Measurements from ENCODE around the gene NANP. TPM values are rescaled to one million over a fixed set of nuclear protein-coding genes. Genes with fewer than 3 reads are reported as not detected.

Gene NANP
- total RNA-seq, 1 experiment from 2014 or later: 7.3 TPM

DNA sequence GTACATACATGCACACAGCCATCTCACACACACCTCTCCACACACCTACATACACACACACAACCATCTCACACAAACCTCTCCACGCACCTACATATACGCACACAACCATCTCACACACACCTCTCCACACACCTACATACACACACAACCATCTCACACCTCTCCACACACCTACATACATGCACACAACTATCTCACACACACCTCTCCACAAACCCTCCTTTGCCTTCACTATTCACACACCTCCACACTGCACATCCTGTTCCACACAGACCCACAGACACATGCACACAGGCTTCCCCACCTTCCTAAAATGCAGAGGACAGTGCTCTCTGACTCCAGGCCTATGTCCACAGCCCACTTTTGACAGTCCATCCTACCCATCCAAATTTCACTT is 22.2 kb downstream of the NANP start:
- Histone ChIP-seq H3K27me3 (ENCODE audit: control insufficient read depth, insufficient read depth, low read length) (no peaks in the 10 kb centered on the region), H3K4me1 (ENCODE audit: control insufficient read depth, insufficient read depth, low read length) (no peaks in the 10 kb centered on the region), H3K9me3 (ENCODE audit: control insufficient read depth, insufficient read depth, low read depth, low read length) (no peaks in the 10 kb centered on the region), H3K36me3 (ENCODE audit: control insufficient read depth, insufficient read depth, low read length) (no peaks in the 10 kb centered on the region), H3K27ac (ENCODE audit: low read length) (no peak overlapping the region), H3K4me3 (ENCODE audit: low read depth in 2 of 2, low read length in 2 of 2) (no peak overlapping the region)
- intact Hi-C loops (cut with micrococcal nuclease; ENCODE audit: unreplicated experiment): no loop called here
- in situ Hi-C loops (cut with HindIII; ENCODE audit: low pct_unique_long_range_greater_than_20kb, low sequenced_read_pairs): no loop called here
- ChIA-PET CTCF (no interaction called here), POLR2A (no interaction called here)
- no TSS peak for BruUV-seq (replicated peaks)
- ATAC-seq (no peak), DNase-seq (ENCODE audit: low read depth, low spot score) (no peak)
- TF ChIP-seq, protein P1, sequence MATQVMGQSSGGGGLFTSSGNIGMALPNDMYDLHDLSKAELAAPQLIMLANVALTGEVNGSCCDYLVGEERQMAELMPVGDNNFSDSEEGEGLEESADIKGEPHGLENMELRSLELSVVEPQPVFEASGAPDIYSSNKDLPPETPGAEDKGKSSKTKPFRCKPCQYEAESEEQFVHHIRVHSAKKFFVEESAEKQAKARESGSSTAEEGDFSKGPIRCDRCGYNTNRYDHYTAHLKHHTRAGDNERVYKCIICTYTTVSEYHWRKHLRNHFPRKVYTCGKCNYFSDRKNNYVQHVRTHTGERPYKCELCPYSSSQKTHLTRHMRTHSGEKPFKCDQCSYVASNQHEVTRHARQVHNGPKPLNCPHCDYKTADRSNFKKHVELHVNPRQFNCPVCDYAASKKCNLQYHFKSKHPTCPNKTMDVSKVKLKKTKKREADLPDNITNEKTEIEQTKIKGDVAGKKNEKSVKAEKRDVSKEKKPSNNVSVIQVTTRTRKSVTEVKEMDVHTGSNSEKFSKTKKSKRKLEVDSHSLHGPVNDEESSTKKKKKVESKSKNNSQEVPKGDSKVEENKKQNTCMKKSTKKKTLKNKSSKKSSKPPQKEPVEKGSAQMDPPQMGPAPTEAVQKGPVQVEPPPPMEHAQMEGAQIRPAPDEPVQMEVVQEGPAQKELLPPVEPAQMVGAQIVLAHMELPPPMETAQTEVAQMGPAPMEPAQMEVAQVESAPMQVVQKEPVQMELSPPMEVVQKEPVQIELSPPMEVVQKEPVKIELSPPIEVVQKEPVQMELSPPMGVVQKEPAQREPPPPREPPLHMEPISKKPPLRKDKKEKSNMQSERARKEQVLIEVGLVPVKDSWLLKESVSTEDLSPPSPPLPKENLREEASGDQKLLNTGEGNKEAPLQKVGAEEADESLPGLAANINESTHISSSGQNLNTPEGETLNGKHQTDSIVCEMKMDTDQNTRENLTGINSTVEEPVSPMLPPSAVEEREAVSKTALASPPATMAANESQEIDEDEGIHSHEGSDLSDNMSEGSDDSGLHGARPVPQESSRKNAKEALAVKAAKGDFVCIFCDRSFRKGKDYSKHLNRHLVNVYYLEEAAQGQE (IDR thresholded peaks at IDR 0.05; ENCODE audit: insufficient read depth in 1 of 2, low read depth in 2 of 2, low read length in 1 of 2): no peak
- TF ChIP-seq POLR2AphosphoS5 (IDR thresholded peaks at IDR 0.05; ENCODE audit: low read depth, low read length) (no peak), TCF7L2 (IDR thresholded peaks at IDR 0.05; ENCODE audit: low read depth, low read length) (no peak), SIN3A (IDR thresholded peaks at IDR 0.05; ENCODE audit: borderline replicate concordance, insufficient read depth, low read depth, low read length) (no peak)
- TF ChIP-seq, protein P2, sequence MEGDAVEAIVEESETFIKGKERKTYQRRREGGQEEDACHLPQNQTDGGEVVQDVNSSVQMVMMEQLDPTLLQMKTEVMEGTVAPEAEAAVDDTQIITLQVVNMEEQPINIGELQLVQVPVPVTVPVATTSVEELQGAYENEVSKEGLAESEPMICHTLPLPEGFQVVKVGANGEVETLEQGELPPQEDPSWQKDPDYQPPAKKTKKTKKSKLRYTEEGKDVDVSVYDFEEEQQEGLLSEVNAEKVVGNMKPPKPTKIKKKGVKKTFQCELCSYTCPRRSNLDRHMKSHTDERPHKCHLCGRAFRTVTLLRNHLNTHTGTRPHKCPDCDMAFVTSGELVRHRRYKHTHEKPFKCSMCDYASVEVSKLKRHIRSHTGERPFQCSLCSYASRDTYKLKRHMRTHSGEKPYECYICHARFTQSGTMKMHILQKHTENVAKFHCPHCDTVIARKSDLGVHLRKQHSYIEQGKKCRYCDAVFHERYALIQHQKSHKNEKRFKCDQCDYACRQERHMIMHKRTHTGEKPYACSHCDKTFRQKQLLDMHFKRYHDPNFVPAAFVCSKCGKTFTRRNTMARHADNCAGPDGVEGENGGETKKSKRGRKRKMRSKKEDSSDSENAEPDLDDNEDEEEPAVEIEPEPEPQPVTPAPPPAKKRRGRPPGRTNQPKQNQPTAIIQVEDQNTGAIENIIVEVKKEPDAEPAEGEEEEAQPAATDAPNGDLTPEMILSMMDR (IDR thresholded peaks at IDR 0.05): no peak

DNA sequence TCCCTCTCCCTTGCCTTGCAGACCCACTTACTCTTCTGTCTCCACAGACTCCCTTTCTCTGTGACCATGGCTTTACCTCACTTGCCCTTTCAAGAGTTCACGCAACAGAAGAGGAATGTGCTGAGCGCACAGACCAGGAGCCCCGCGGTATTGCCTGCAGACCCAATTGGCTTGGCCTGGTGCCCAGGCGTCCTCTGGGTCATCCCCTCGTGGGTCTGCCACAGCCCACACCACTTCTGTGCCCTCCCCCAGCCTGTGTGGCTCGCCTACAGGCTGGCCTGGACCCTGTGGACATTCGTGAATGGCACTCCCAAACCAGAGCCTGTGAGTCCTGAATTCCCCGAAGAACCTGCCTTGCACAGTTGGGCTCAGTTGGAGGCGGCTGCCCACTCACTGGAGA is 23.2 kb downstream of the NANP start:
- H3K4me3 ChIP-seq (ENCODE audit: low read depth in 2 of 2, low read length in 2 of 2): no peak overlapping the region
- no peak overlapping the region for H3K27ac ChIP-seq (ENCODE audit: low read length)
- no peaks in the 10 kb centered on the region for H3K36me3 ChIP-seq (ENCODE audit: control insufficient read depth, insufficient read depth, low read length)
- H3K27me3 ChIP-seq (ENCODE audit: control insufficient read depth, insufficient read depth, low read length): no peaks in the 10 kb centered on the region
- intact Hi-C loops (cut with micrococcal nuclease; ENCODE audit: unreplicated experiment): no loop called here
- H3K9me3 ChIP-seq (ENCODE audit: control insufficient read depth, insufficient read depth, low read depth, low read length): no peaks in the 10 kb centered on the region
- in situ Hi-C loops (cut with HindIII; ENCODE audit: low pct_unique_long_range_greater_than_20kb, low sequenced_read_pairs): no loop called here
- DNase-seq (ENCODE audit: low read depth, low spot score): no peak
- CTCF ChIA-PET: no interaction called here
- no peak; the same call in 1 of the 2 replicates for ATAC-seq
- H3K4me1 ChIP-seq (ENCODE audit: control insufficient read depth, insufficient read depth, low read length): no peaks in the 10 kb centered on the region
- POLR2A ChIA-PET: no interaction called here
- TF ChIP-seq POLR2AphosphoS5 (IDR thresholded peaks at IDR 0.05; ENCODE audit: low read depth, low read length) (no peak), TCF7L2 (IDR thresholded peaks at IDR 0.05; ENCODE audit: low read depth, low read length) (no peak), SIN3A (IDR thresholded peaks at IDR 0.05; ENCODE audit: borderline replicate concordance, insufficient read depth, low read depth, low read length) (no peak)
- TF ChIP-seq, protein P1 (IDR thresholded peaks at IDR 0.05; ENCODE audit: insufficient read depth in 1 of 2, low read depth in 2 of 2, low read length in 1 of 2): no peak
- TF ChIP-seq, protein P2 (IDR thresholded peaks at IDR 0.05): no peak
- no TSS peak for BruUV-seq (replicated peaks)

All from Panc1 (cell line).